B cell (primary cell): Measurements from ENCODE around the gene PGAP3.

Experiments
- CTCF ChIP-seq: fragments of 200-600 bp; IDR thresholded peaks from one replicate; pipeline ENCODE4 v1.8.0; 2022; ENCODE audit warnings: antibody characterized with exemption, mild to moderate bottlenecking
- EZH2 ChIP-seq: IDR thresholded peaks from 2 replicates; pipeline ENCODE4 v1.6.1; 2012; ENCODE audit warnings: borderline replicate concordance, low read depth, mild to moderate bottlenecking, moderate library complexity, low read length; ENCODE audit not compliant: insufficient read depth, poor library complexity, severe bottlenecking

GRCh38 chr17:39653662-39654331, 34.1 kb downstream of the PGAP3 start:
- TF ChIP-seq EZH2 = no peak
- TF ChIP-seq CTCF = peak; percentile 80
